ENCODE results near the gene C2orf74.

GRCh38 chr2:61184263-61184662, 22.3 kb downstream of the C2orf74 start:
- TF ChIP-seq CTCF (IDR thresholded peaks at IDR 0.05) (no peak), EP300 (IDR thresholded peaks at IDR 0.05) (no peak)
